Islet of Langerhans (tissue), 1 donor: ENCODE data around the gene BRD7.

Source experiments
- FAIRE-seq: peaks from one replicate; lab custom pipeline; 2011; peaks lifted over from hg19 to GRCh38; lab: Jason Lieb, UNC

The BRD7 gene

GRCh38 chr16:50389900-50390299 is 21.1 kb upstream of the BRD7 start:
- FAIRE-seq, result no peak

- no peak for FAIRE-seq
Measured at GRCh38 chr16:50388496-50388895, 19.7 kb upstream of the BRD7 start.

- FAIRE-seq, result no peak
Measured at GRCh38 chr16:50386774-50387173, 18.0 kb upstream of the BRD7 start.

GRCh38 chr16:50386139-50386538 is 17.4 kb upstream of the BRD7 start:
- FAIRE-seq, result no peak

GRCh38 chr16:50384500-50385135 is 15.8 kb upstream of the BRD7 start:
- no peak for FAIRE-seq

GRCh38 chr16:50381679-50382440 is 13.1 kb upstream of the BRD7 start:
- FAIRE-seq, result no peak

- FAIRE-seq, result no peak
Measured at GRCh38 chr16:50378417-50378816, 9.6 kb upstream of the BRD7 start.

GRCh38 chr16:50377001-50377400 is 8.2 kb upstream of the BRD7 start:
- FAIRE-seq, result no peak

- no peak for FAIRE-seq
Measured at GRCh38 chr16:50373780-50374179, 5.0 kb upstream of the BRD7 start.

GRCh38 chr16:50373345-50373701 is 4.5 kb upstream of the BRD7 start:
- no peak for FAIRE-seq

GRCh38 chr16:50372611-50373344 is 4.0 kb upstream of the BRD7 start:
- no peak for FAIRE-seq

GRCh38 chr16:50371936-50372595 is 3.3 kb upstream of the BRD7 start:
- FAIRE-seq, result no peak

GRCh38 chr16:50371036-50371716 is 2.4 kb upstream of the BRD7 start:
- no peak for FAIRE-seq

- FAIRE-seq, result no peak
Measured at GRCh38 chr16:50369133-50369804, 481 bp upstream of the BRD7 start.

- FAIRE-seq, result no peak
Measured at GRCh38 chr16:50367777-50368409, 895 bp downstream of the BRD7 start.

GRCh38 chr16:50365791-50366575 is 2.8 kb downstream of the BRD7 start:
- no peak for FAIRE-seq

- no peak for FAIRE-seq
Measured at GRCh38 chr16:50363656-50364055, 5.1 kb downstream of the BRD7 start.

GRCh38 chr16:50360779-50361178 is 8.0 kb downstream of the BRD7 start:
- peak; percentile 99 for FAIRE-seq

GRCh38 chr16:50360033-50360778 is 8.6 kb downstream of the BRD7 start:
- no peak for FAIRE-seq

GRCh38 chr16:50359626-50360025 is 9.2 kb downstream of the BRD7 start:
- no peak for FAIRE-seq
